Measurements from ENCODE around the gene ALDH3B1. TPM values are rescaled to one million over a fixed set of nuclear protein-coding genes. Genes with fewer than 3 reads are reported as not detected.

The ALDH3B1 gene
- total and polyA plus RNA-seq, 9 of the 15 experiments (the other 6 are each of a cell fraction or from before 2014, with no cell fraction given) = 0.01 to 0.35 (median 0.07) TPM; not detected in 2

GRCh38 chr11:68038718-68039525 lies 28.8 kb downstream of the ALDH3B1 start, which contains the start of gene TCIRG1 (continued):
- TF ChIP-seq ATF2 (CRISPR knock-in tag; IDR thresholded peaks at IDR 0.05) (no peak), ZNF212 (CRISPR knock-in tag; IDR thresholded peaks at IDR 0.05) (no peak), HMG20B (CRISPR knock-in tag; IDR thresholded peaks at IDR 0.05) (0 out of 2 replicates have a peak, but pooled peaks have one; percentile 74), RFX7 (CRISPR knock-in tag; IDR thresholded peaks at IDR 0.05) (no peak), RBBP5 (IDR thresholded peaks at IDR 0.05; ENCODE audit: borderline replicate concordance, insufficient read depth, low read length, poor library complexity, severe bottlenecking) (no peak), KLF6 (CRISPR knock-in tag; IDR thresholded peaks at IDR 0.05; ENCODE audit: borderline replicate concordance) (no peak), TFAP4 (CRISPR knock-in tag; IDR thresholded peaks at IDR 0.05; ENCODE audit: borderline replicate concordance) (peak; percentile 42; the same call in 1 of the 2 replicates), PYGO2 (tag; IDR thresholded peaks at IDR 0.05) (no peak), U2AF1 (optimal IDR thresholded peaks at IDR 0.05; ENCODE audit: low read depth, low read length) (no peak), ZNF830 (CRISPR knock-in tag; IDR thresholded peaks at IDR 0.05) (no peak), VEZF1 (CRISPR knock-in tag; IDR thresholded peaks at IDR 0.05) (peak; percentile 36; the same call in 1 of the 2 replicates), HSF4 (CRISPR knock-in tag; IDR thresholded peaks at IDR 0.05; ENCODE audit: borderline replicate concordance) (no peak), ZNF655 (CRISPR knock-in tag; IDR thresholded peaks at IDR 0.05) (no peak), ZNF121 (CRISPR knock-in tag; conservative IDR thresholded peaks at IDR 0.05) (no peak), ATF1 (CRISPR knock-in tag; IDR thresholded peaks at IDR 0.05) (no peak), ATF1 (tag; IDR thresholded peaks at IDR 0.05) (no peak), NFRKB (IDR thresholded peaks at IDR 0.05; ENCODE audit: low read depth) (no peak), HINFP (tag; conservative IDR thresholded peaks at IDR 0.05; ENCODE audit: low read depth) (no peak; the same call in 1 of the 2 replicates), SAFB (IDR thresholded peaks at IDR 0.05; ENCODE audit: borderline replicate concordance, low read depth, low read length) (no peak)

Measured in K562 (cell line).